Hypothalamus (tissue), 51 donors: ENCODE results near the gene SRD5A2.

Source experiments
- DNase-seq, 51 donors: peaks; one replicate each; lab custom pipeline; 2025; lab: John Stamatoyannopoulos, UW

The SRD5A2 gene, protein sequence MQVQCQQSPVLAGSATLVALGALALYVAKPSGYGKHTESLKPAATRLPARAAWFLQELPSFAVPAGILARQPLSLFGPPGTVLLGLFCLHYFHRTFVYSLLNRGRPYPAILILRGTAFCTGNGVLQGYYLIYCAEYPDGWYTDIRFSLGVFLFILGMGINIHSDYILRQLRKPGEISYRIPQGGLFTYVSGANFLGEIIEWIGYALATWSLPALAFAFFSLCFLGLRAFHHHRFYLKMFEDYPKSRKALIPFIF

DNA sequence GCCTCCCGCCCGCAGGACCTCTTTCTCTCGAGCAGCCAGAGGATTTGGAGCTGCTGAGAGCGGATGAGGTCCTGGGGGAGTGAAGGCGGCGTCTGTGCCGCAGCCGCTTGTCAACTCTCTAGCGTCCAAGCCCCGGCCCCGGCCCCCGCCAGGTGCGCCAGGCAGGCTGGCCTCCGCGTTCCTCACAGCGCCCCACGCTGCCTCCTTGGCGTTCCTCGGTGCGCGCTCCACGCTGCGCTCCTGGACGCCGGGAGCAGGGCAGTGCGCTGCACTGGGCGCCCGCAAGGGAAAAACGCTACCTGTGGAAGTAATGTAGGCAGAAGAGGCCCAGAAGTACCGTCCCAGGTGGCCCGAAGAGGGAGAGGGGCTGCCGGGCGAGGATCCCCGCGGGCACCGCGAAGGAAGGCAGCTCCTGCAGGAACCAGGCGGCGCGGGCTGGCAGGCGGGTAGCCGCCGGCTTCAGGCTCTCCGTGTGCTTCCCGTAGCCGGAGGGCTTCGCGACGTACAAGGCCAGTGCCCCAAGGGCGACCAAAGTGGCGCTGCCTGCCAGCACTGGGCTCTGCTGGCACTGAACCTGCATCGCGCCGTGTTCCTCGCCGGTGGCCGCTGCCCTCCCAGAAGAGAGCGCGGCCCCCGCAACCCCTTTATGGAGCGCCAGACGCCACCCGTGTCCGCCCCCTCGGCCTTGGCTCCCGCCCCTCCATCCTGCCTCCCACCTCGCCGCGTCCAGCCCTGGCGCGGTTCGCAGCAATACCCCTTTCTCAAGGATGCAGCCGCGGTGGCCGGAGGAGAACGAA, at the start of gene SRD5A2:
TSS of gene SRD5A2 (minus strand) at position 618 of the 797 bp plus-strand sequence. CDS start at position 580, 38 bp downstream.
- no peak for DNase-seq

DNA sequence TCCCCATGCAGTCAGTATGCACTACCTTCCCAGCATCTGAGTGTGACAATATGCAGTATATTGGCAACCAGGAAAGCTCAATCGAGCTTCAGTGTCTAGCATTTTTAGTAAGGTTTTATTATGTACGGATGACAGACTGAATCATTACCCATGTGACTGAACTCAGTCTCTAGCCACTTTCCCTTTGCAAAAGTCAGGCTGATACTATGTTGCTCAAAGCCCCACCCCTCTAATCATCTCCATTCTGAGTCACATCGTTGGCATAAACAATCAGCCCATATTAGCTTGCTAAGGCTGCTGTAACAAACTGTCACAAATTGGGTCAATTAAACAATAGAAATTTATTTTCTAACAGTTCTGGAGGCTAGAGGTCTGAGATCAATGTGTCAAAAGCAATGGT, 25.8 kb upstream of the SRD5A2 start:
- no peak for DNase-seq

GRCh38 chr2:31598694-31599093, 18.0 kb upstream of the SRD5A2 start:
- no peak for DNase-seq

DNA sequence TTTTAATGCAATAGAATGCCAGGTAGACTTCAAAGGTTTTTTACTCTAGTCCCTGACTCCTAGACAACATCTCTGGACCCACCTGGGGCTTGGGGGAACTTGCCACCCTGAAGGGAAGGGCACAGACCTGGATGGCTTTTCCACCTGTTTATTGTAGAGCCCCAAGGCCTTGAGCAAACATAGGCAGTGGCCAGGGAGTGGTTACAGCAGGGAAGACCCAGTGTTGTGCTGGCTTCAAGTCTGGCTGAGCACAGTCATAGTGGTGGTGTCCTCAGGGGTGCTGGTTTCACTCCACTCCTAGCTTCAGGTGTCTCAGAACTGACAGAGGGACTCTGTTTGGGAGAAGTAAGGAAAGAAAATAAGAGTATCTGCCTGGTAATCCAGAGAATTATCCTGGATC, 5.5 kb upstream of the SRD5A2 start:
- DNase-seq: no peak

GRCh38 chr2:31581124-31581795, 522 bp upstream of the SRD5A2 start:
- DNase-seq: no peak

GRCh38 chr2:31579996-31580320, 780 bp downstream of the SRD5A2 start:
- no peak for DNase-seq

DNA sequence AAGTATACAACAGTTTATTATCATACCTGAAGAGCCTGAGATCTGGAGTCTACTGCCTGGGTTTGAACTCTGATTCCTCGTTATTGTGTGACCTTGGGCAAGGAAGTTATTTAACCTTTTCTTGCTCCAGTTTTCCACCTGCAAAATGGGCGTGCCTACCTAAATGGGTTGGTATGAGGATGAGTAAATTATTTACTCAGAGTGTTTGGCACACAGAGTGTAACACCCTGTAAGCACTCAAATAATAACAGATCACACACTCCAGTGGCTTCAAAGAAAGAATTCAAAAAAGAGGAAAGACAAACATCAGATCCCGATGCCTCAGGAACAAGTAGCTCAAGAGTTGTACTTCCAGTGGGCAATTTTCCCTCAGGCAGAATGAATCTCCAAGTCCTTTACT, 2.4 kb downstream of the SRD5A2 start:
- no peak for DNase-seq

DNA sequence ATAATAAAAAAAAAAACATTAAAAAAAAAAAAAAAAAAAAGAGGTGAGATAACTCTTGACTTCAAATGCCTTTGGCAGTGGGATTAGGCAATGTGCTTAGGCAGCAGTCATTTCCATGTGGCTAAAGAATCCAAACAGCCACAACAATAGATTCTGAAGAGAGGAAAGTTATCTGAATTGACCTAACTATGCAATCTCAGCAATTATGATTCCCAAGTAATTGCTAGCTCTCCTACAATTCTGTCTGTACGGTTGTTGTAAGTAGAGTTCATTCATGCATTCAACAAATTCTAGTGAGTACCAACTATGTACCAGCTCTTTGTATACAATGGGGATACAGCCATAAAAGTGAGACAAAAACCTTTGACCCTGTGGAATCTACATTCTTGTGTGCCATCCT, 3.6 kb downstream of the SRD5A2 start:
- no peak for DNase-seq

- DNase-seq: no peak
Measured at GRCh38 chr2:31568585-31569201, 12.0 kb downstream of the SRD5A2 start.

DNA sequence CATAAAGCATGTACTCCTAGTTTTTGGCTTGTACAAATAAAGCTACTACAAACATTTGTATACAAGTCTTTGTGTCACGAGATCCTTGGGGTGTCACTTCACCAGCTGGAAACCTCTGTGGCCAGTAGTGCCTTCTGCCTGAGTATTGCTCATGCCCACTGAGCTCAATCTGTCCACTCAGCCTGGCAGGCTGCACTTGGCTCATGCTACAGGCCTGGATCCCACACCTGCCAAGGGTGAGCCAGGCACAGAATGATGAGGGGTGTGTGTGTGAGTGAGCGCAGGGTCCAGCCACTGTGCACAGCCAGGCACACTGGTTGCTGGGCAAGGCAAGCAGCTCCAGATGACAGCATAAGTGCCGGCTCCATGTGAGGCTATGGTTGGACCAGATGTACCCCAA, 13.1 kb downstream of the SRD5A2 start:
- no peak for DNase-seq

- DNase-seq: no peak
Measured at GRCh38 chr2:31563273-31563839, 17.4 kb downstream of the SRD5A2 start.

DNA sequence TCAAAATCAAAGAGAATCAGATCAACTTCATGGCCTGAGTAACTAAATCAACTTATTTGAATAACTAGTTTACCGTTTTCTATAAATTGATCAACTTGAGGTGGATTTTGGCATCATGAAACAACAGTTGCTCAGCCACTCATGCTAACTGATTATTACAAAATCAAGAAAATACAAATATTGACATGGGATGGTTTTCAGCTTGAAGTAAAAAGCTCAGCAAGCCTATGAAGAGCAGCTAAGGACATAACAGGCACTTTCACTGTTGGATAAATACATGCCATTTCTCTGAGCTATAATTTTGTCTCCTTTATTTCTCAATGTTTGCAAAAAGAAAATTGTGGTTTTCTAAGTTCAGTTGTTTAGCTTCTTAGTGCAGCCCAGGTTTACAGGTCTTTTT, 18.9 kb downstream of the SRD5A2 start:
- DNase-seq: no peak

- DNase-seq: no peak
Measured at GRCh38 chr2:31558401-31559295, 22.1 kb downstream of the SRD5A2 start.

DNA sequence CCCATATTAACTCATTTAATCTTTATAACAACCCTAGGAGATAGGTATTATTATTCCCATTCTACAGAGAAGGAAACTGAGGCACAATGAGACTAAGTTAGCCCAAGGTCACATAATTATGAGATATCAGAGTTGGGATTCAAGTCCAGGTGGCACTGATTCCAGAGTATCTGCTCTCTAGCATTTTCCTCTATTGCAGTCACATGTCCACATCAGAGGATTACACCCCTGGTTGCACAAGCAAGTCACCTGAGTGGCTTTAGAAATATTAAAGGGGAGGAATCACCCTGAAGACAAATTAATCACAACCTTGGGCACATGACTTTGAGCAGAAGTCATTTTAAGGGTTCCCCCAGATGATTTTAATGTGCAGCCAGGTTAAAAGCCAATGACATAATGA, 23.8 kb downstream of the SRD5A2 start:
- no peak for DNase-seq

- no peak for DNase-seq
Measured at GRCh38 chr2:31555967-31556706, 24.6 kb downstream of the SRD5A2 start.

GRCh38 chr2:31553362-31553761, 27.4 kb downstream of the SRD5A2 start:
- no peak for DNase-seq

- DNase-seq: no peak
Measured at GRCh38 chr2:31547485-31547884, 33.3 kb downstream of the SRD5A2 start.

GRCh38 chr2:31541853-31542252, 38.9 kb downstream of the SRD5A2 start:
- DNase-seq: no peak

- no peak for DNase-seq
Measured at GRCh38 chr2:31539505-31539904, 41.2 kb downstream of the SRD5A2 start.
